ENCODE data around the gene HSPA1A. TPM values are rescaled to one million over a fixed set of nuclear protein-coding genes. Genes with fewer than 3 reads are reported as not detected.

The HSPA1A gene
- total and polyA plus RNA-seq, 9 of the 15 experiments (the other 6 are each of a cell fraction or from before 2014, with no cell fraction given), result 2.2 to 273 (median 107) TPM

DNA sequence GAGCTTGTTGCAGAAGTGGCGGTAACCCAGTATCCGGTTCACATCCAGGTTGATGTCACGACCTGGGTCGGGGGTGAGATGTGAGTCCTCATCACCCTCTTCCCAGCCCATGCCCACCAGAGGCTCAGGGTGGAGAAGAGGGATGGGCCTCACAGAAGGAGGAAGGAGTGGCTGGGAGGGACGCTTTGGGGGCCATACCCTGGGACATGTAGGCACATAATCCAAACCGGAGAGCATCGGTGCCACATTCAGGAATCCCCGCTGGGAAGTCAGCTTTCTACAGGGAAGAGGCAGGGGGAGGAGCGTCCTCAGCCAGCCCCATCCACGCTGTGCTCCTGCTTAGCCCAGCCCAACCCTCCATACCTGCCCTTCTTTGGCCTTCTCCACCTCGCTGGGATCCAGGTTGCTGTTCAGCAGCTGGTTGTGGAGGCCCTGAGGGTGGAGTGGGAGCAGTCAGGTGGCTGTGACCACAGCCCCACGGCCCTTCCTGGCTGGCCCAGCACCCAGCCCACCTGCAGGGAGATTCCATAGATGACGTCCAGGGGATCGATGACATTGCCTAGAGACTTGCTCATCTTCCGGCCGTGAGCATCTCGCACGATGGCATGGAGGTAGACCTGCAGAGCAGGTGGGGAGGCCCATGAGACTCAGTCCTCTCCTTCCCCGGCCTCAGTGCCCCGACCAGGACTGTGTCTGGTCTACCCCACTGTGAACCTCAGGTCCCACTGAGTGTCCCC is 34.7 kb upstream of the HSPA1A start:
- BruUV-seq (replicated peaks), result no TSS peak
- POLR2A ChIA-PET, result interaction anchor here (0.6 to 5.5 kb wide), 10 partner anchors 9 to 56 kb away, joined by 3 to 47 read pairs (median 4); partner anchors contain the start of genes HSPA1B, LSM2 and VARS1
- ATAC-seq (no peak), DNase-seq (ENCODE audit: extremely low read depth in 1 of 4, low spot score in 3 of 4) (no peak), FAIRE-seq (no peak)
- Histone ChIP-seq H3K27ac (ENCODE audit: extremely low read depth, low read depth, low read length) (no peak overlapping the region), H3K9me1 (ENCODE audit: control insufficient read depth, insufficient read depth, low read length) (peaks cover 6% of the 10 kb centered on the region), H3K27me3 (ENCODE audit: control insufficient read depth in 2 of 2, insufficient read depth in 2 of 2, low read length in 2 of 2) (no peaks in the 10 kb centered on the region), H3K4me3 (no peak overlapping the region), H4K20me1 (replicated peaks; ENCODE audit: control insufficient read depth, insufficient read depth, low read length) (no peaks in the 10 kb centered on the region), H3K79me2 (ENCODE audit: control insufficient read depth, insufficient read depth, low read length) (no peaks in the 10 kb centered on the region), H3K36me3 (ENCODE audit: control insufficient read depth, insufficient read depth, low read length) (peaks cover 83% of the 10 kb centered on the region; the same call in 2 of the 3 replicates), H3K4me2 (ENCODE audit: insufficient read depth, low read length) (no peak overlapping the region), H3K9me3 (replicated peaks; ENCODE audit: control insufficient read depth, insufficient read depth, low read depth, low read length) (no peaks in the 10 kb centered on the region), H2AFZ (ENCODE audit: low read depth, low read length) (no peak overlapping the region), H3K4me1 (replicated peaks in 1 of 2; ENCODE audit: control insufficient read depth in 2 of 2, insufficient read depth in 2 of 2, low read length in 2 of 2) (peaks cover 28 to 66% of the 10 kb centered on the region in 2 experiments), H3K9ac (ENCODE audit: insufficient read depth in 1 of 2, low read depth in 2 of 2, low read length in 2 of 2) (peak overlapping the region in 1 of 2 experiments; percentile 26; a peak in 2 of 4 replicates)
- CTCF ChIA-PET (ENCODE audit: low intra/inter-chr PET ratio), result no interaction called here
- in situ Hi-C loops (cut with MboI) (no loop called here), intact Hi-C loops (cut with micrococcal nuclease) (no loop called here)
- 85% methylated on average over 20 of the region's 20 CpGs for WGBS (ENCODE audit: insufficient coverage, low coverage, missing lambda C conversion rate)
- peak; percentile 52; the same call in 1 of the 2 replicates for TF ChIP-seq POLR2A (conservative IDR thresholded peaks at IDR 0.05)
- TF ChIP-seq RBFOX2 (IDR thresholded peaks at IDR 0.05; ENCODE audit: low read depth, low read length), result peak; percentile 52; the same call in 1 of the 2 replicates
- TF ChIP-seq, protein P1, sequence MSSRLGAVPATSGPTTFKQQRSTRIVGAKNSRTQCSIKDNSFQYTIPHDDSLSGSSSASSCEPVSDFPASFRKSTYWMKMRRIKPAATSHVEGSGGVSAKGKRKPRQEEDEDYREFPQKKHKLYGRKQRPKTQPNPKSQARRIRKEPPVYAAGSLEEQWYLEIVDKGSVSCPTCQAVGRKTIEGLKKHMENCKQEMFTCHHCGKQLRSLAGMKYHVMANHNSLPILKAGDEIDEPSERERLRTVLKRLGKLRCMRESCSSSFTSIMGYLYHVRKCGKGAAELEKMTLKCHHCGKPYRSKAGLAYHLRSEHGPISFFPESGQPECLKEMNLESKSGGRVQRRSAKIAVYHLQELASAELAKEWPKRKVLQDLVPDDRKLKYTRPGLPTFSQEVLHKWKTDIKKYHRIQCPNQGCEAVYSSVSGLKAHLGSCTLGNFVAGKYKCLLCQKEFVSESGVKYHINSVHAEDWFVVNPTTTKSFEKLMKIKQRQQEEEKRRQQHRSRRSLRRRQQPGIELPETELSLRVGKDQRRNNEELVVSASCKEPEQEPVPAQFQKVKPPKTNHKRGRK (tag; IDR thresholded peaks at IDR 0.05), result no peak
- peak; percentile 4 for TF ChIP-seq POLR2B (IDR thresholded peaks at IDR 0.05; ENCODE audit: low read depth, partially characterized antibody)
- TF ChIP-seq POLR2G (IDR thresholded peaks at IDR 0.05; ENCODE audit: low read depth, low read length), result peak; percentile 44; the same call in 1 of the 2 replicates
- TF ChIP-seq, protein P2, sequence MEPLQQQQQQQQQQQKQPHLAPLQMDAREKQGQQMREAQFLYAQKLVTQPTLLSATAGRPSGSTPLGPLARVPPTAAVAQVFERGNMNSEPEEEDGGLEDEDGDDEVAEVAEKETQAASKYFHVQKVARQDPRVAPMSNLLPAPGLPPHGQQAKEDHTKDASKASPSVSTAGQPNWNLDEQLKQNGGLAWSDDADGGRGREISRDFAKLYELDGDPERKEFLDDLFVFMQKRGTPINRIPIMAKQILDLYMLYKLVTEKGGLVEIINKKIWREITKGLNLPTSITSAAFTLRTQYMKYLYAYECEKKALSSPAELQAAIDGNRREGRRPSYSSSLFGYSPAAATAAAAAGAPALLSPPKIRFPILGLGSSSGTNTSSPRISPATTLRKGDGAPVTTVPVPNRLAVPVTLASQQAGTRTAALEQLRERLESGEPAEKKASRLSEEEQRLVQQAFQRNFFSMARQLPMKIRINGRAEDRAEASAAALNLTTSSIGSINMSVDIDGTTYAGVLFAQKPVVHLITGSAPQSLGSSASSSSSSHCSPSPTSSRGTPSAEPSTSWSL (CRISPR knock-in tag; IDR thresholded peaks at IDR 0.05; ENCODE audit: borderline replicate concordance), result no peak
- TF ChIP-seq PHF20 (IDR thresholded peaks at IDR 0.05; ENCODE audit: partially characterized antibody), result no peak
- TF ChIP-seq ZNF76 (CRISPR knock-in tag; IDR thresholded peaks at IDR 0.05; ENCODE audit: borderline replicate concordance), result no peak
- TF ChIP-seq HMGXB4 (CRISPR knock-in tag; IDR thresholded peaks at IDR 0.05), result 0 out of 2 replicates have a peak, but pooled peaks have one; percentile 25
- TF ChIP-seq, protein P3, sequence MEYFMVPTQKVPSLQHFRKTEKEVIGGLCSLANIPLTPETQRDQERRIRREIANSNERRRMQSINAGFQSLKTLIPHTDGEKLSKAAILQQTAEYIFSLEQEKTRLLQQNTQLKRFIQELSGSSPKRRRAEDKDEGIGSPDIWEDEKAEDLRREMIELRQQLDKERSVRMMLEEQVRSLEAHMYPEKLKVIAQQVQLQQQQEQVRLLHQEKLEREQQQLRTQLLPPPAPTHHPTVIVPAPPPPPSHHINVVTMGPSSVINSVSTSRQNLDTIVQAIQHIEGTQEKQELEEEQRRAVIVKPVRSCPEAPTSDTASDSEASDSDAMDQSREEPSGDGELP (CRISPR knock-in tag; IDR thresholded peaks at IDR 0.05; ENCODE audit: borderline replicate concordance), result peak; percentile 41; the same call in 1 of the 2 replicates
- no peak for TF ChIP-seq PYGO2 (tag; IDR thresholded peaks at IDR 0.05)
